Measurements from ENCODE around the gene ANKRD30A. TPM values are rescaled to one million over a fixed set of nuclear protein-coding genes. Genes with fewer than 3 reads are reported as not detected.

ANKRD30A gene
- total RNA-seq, 2 experiments from 2014 or later: not detected

DNA sequence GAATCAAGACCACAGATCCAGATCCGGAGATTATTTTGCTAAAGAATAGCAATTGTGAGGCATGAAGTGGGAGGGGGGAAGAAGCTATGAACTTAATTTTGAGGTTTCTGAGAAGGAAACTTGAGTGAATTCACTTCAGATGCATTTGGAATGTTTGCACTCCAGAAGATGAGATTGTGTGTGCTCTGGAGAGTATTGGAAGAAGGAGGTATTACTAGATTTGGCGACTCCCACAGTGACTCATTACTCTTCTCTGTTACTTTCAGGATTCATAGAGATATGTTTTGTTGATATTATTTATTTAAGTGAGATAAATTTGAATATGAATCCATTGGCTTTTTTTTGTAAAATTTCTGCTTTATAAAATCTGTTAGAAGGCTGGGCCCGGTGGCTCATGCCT is 80.7 kb downstream of the ANKRD30A start:
- H3K9me3 ChIP-seq (ENCODE audit: control insufficient read depth in 1 of 2, insufficient read depth in 1 of 2, low read length in 2 of 2): peaks cover 0 to 3% of the 10 kb centered on the region in 2 experiments
- intact Hi-C loops (cut with DNase I, micrococcal nuclease): no loop called here
- H3K9me3 Mint-ChIP-seq: peaks cover 25% of the 10 kb centered on the region

DNA sequence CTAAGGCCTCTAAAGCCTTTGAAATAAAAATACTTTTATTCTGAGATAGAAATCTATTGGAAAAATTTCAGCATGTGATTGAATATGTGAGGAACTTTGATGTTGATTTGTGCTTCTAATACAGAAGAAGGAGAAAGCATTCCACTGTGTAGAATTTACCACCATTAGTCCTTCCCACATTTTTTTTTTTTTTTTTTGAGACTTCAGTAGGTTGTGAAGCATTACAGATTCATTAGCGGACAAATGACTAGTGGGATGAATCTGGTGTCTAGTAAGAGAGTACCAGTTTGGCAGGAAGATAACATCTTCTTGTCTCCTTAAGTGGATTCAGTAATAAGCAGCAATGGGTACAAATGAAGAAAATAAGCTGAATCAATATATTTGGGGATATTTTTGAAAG is 95.5 kb downstream of the ANKRD30A start:
- Mint-ChIP-seq H3K4me1 (ENCODE audit: low read depth) (no peaks in the 10 kb centered on the region), H3K27me3 (no peaks in the 10 kb centered on the region), H3K4me3 (no peak overlapping the region), H3K36me3 (ENCODE audit: low read depth) (no peaks in the 10 kb centered on the region), H3K27ac (no peak overlapping the region), H3K9me3 (peaks cover 9% of the 10 kb centered on the region)
- ATAC-seq (ENCODE audit: poor library complexity): no peak
- intact Hi-C loops (cut with DNase I, micrococcal nuclease): no loop called here
- ChIA-PET POLR2A (no interaction called here), CTCF (no interaction called here)
- Histone ChIP-seq H3K9me3 (ENCODE audit: control insufficient read depth in 1 of 2, insufficient read depth in 1 of 2, low read length in 2 of 2) (no peaks in the 10 kb centered on the region), H3K4me1 (ENCODE audit: insufficient read depth, low read length) (no peaks in the 10 kb centered on the region), H3K27ac (ENCODE audit: low read depth in 1 of 2, low read length in 2 of 2) (no peak overlapping the region), H3K4me3 (ENCODE audit: low read length) (no peak overlapping the region), H3K36me3 (ENCODE audit: insufficient read depth, low read length) (no peaks in the 10 kb centered on the region), H3K27me3 (ENCODE audit: control insufficient read depth in 1 of 2, insufficient read depth in 2 of 2, low read length in 2 of 2) (no peaks in the 10 kb centered on the region)
- no peak for DNase-seq
- TF ChIP-seq, protein P1, sequence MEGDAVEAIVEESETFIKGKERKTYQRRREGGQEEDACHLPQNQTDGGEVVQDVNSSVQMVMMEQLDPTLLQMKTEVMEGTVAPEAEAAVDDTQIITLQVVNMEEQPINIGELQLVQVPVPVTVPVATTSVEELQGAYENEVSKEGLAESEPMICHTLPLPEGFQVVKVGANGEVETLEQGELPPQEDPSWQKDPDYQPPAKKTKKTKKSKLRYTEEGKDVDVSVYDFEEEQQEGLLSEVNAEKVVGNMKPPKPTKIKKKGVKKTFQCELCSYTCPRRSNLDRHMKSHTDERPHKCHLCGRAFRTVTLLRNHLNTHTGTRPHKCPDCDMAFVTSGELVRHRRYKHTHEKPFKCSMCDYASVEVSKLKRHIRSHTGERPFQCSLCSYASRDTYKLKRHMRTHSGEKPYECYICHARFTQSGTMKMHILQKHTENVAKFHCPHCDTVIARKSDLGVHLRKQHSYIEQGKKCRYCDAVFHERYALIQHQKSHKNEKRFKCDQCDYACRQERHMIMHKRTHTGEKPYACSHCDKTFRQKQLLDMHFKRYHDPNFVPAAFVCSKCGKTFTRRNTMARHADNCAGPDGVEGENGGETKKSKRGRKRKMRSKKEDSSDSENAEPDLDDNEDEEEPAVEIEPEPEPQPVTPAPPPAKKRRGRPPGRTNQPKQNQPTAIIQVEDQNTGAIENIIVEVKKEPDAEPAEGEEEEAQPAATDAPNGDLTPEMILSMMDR (IDR thresholded peaks at IDR 0.05): no peak

More for the DNA sequence above, 80.7 kb downstream of the ANKRD30A start:
- Histone ChIP-seq H3K27me3 (ENCODE audit: control insufficient read depth in 1 of 2, insufficient read depth in 2 of 2, low read length in 2 of 2) (no peaks in the 10 kb centered on the region), H3K4me1 (ENCODE audit: insufficient read depth, low read length) (no peaks in the 10 kb centered on the region), H3K4me3 (ENCODE audit: low read length) (no peak overlapping the region), H3K36me3 (ENCODE audit: insufficient read depth, low read length) (no peaks in the 10 kb centered on the region), H3K27ac (ENCODE audit: low read depth in 1 of 2, low read length in 2 of 2) (no peak overlapping the region)
- ChIA-PET POLR2A (no interaction called here), CTCF (no interaction called here)
- Mint-ChIP-seq H3K4me3 (no peak overlapping the region), H3K27ac (no peak overlapping the region), H3K36me3 (ENCODE audit: low read depth) (no peaks in the 10 kb centered on the region), H3K27me3 (no peaks in the 10 kb centered on the region), H3K4me1 (ENCODE audit: low read depth) (no peaks in the 10 kb centered on the region)
- TF ChIP-seq, protein P1 (IDR thresholded peaks at IDR 0.05): no peak
- ATAC-seq (ENCODE audit: poor library complexity) (no peak), DNase-seq (no peak)

DNA sequence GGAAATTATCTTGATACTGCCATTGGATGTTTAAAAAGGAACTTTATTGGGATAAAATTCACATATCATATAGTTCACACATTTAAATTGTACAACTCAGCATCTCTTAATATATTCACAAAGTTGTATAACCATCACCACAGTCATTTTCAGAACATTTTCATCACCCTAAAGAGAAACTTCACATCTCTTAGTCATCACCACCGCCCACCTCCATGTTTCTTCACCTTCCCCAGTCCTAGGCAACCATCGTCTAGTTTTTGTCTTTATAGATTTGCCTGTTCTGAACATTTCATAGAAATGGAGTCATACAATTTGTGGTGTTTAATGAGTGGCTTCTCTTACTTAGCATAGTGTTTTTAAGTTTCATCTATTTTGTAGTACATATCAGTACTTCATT is 96.6 kb downstream of the ANKRD30A start:
- Mint-ChIP-seq H3K36me3 (ENCODE audit: low read depth) (no peaks in the 10 kb centered on the region), H3K4me1 (ENCODE audit: low read depth) (no peaks in the 10 kb centered on the region)
- ATAC-seq (ENCODE audit: poor library complexity): no peak

More for the DNA sequence above, 96.6 kb downstream of the ANKRD30A start:
- ChIA-PET CTCF (no interaction called here), POLR2A (no interaction called here)
- H3K4me3 ChIP-seq (ENCODE audit: low read length): no peak overlapping the region
- DNase-seq: no peak
- Mint-ChIP-seq H3K4me3 (no peak overlapping the region), H3K27me3 (no peaks in the 10 kb centered on the region), H3K9me3 (peaks cover 9% of the 10 kb centered on the region), H3K27ac (no peak overlapping the region)
- no peaks in the 10 kb centered on the region for H3K36me3 ChIP-seq (ENCODE audit: insufficient read depth, low read length)
- H3K9me3 ChIP-seq (ENCODE audit: control insufficient read depth in 1 of 2, insufficient read depth in 1 of 2, low read length in 2 of 2): no peaks in the 10 kb centered on the region
- intact Hi-C loops (cut with DNase I, micrococcal nuclease): no loop called here
- H3K27me3 ChIP-seq (ENCODE audit: control insufficient read depth in 1 of 2, insufficient read depth in 2 of 2, low read length in 2 of 2): no peaks in the 10 kb centered on the region
- no peak overlapping the region for H3K27ac ChIP-seq (ENCODE audit: low read depth in 1 of 2, low read length in 2 of 2)
- TF ChIP-seq, protein P1 (IDR thresholded peaks at IDR 0.05): no peak
- H3K4me1 ChIP-seq (ENCODE audit: insufficient read depth, low read length): no peaks in the 10 kb centered on the region

All from CD4-positive, alpha-beta T cell (primary cell).